SK-N-SH (cell line): ENCODE data around the gene GDPD5. TPM values are rescaled to one million over a fixed set of nuclear protein-coding genes. Genes with fewer than 3 reads are reported as not detected.

ENCODE experiments used
- CTCF ChIA-PET: fragments of 300-600, 350-600 bp; formaldehyde crosslinking; extraction: SDS; loops from one replicate; lab custom pipeline; 2021; lab: Yijun Ruan, JAX
- POLR2A ChIA-PET: fragments of 350-600 bp; sonication (Branson Sonifier 250); formaldehyde crosslinking; extraction: SDS; loops from one replicate; lab custom pipeline; 2020; ENCODE audit warnings: antibody characterized with exemption, inconsistent platforms; lab: Yijun Ruan, JAX
- DNase-seq: peaks from one replicate; pipeline ENCODE4 v3.0.0; 2012
- H2AFZ ChIP-seq: fragments of 200-600 bp; sonication (generic); 2 replicates; pipeline ENCODE4 v1.8.1; 2016; ENCODE audit warnings: antibody characterized with exemption, mild to moderate bottlenecking, low read depth
- H3F3A ChIP-seq: fragments of 200-600 bp; sonication (generic); replicated peaks from 2 replicates; pipeline ENCODE3; 2016; ENCODE audit warnings: antibody characterized with exemption, mild to moderate bottlenecking; ENCODE audit not compliant: insufficient read depth
- H3K27ac ChIP-seq, 2 experiments: fragments of 200-500 bp in 1 of 2; fragments of 200-600 bp in 1 of 2; sonication (Bioruptor generic) in 1 of 2; sonication (generic), shearing (Covaris generic) in 1 of 2; 2 replicates each; pipeline versions ENCODE4 v1.5.1 to v1.6.1; 2014 to 2016; ENCODE audit warnings: low read depth in 2 of 2, inconsistent platforms in 1 of 2, low read length in 1 of 2, mild to moderate bottlenecking in 1 of 2, mixed read lengths in 1 of 2
- H3K27me3 ChIP-seq: fragments of 200-600 bp; sonication (generic), shearing (Covaris generic); 2 replicates; pipeline ENCODE4 v1.6.1; 2016; ENCODE audit warnings: mixed run types; ENCODE audit not compliant: insufficient read depth
- H3K36me3 ChIP-seq, 2 experiments: fragments of 200-500 bp in 1 of 2; fragments of 200-600 bp in 1 of 2; sonication (Bioruptor generic) in 1 of 2; sonication (generic) in 1 of 2; replicated peaks in 1 of 2; 2 replicates each; pipeline versions ENCODE3 to v1.5.1; 2014 to 2016; ENCODE audit warnings: low read length in 1 of 2, mild to moderate bottlenecking in 1 of 2; ENCODE audit not compliant: insufficient read depth in 2 of 2, control insufficient read depth in 1 of 2
- H3K4me1 ChIP-seq, 2 experiments: fragments of 200-500 bp in 1 of 2; fragments of 200-600 bp in 1 of 2; sonication (Bioruptor generic) in 1 of 2; sonication (generic), shearing (Covaris generic) in 1 of 2; 2 replicates each; pipeline versions ENCODE4 v1.5.1 to v1.6.1; 2014 to 2016; ENCODE audit warnings: low read depth in 1 of 2, low read length in 1 of 2, mixed run types in 1 of 2; ENCODE audit not compliant: insufficient read depth in 2 of 2, control insufficient read depth in 1 of 2
- H3K4me2 ChIP-seq: fragments of 200-600 bp; sonication (generic), shearing (Covaris generic); 2 replicates; pipeline ENCODE4 v1.6.1; 2017; ENCODE audit warnings: mixed run types
- H3K4me3 ChIP-seq, 2 experiments: fragments of 200-500 bp in 1 of 2; fragments of 200-600 bp in 1 of 2; sonication (Bioruptor generic) in 1 of 2; sonication (generic), shearing (Covaris generic) in 1 of 2; 2 replicates each; pipeline versions ENCODE4 v1.5.1 to v1.8.1; 2014 to 2016; ENCODE audit warnings: low read depth in 2 of 2, inconsistent platforms in 1 of 2, low read length in 1 of 2, mild to moderate bottlenecking in 1 of 2, mixed read lengths in 1 of 2, moderate library complexity in 1 of 2
- H3K79me2 ChIP-seq: fragments of 200-600 bp; sonication (generic); 2 replicates; pipeline ENCODE4 v1.8.1; 2017; ENCODE audit warnings: mild to moderate bottlenecking; ENCODE audit not compliant: insufficient read depth
- H3K9ac ChIP-seq: fragments of 200-600 bp; sonication (generic); 2 replicates; pipeline ENCODE4 v1.6.1; 2017; ENCODE audit warnings: mixed run types
- H3K9me2 ChIP-seq: fragments of 200-600 bp; sonication (generic); 2 replicates; pipeline ENCODE4 v1.6.1; 2017; ENCODE audit warnings: mixed run types
- H3K9me3 ChIP-seq: fragments of 200-600 bp; sonication (generic); 2 replicates; pipeline ENCODE4 v1.6.1; 2017; ENCODE audit warnings: mixed run types, mild to moderate bottlenecking, moderate library complexity
- H4K20me1 ChIP-seq: fragments of 200-600 bp; sonication (generic); 2 replicates; pipeline ENCODE4 v1.6.1; 2017; ENCODE audit warnings: mild to moderate bottlenecking, mixed run types; ENCODE audit not compliant: insufficient read depth
- CHD2 ChIP-seq: fragments of 150-350 bp; IDR thresholded peaks from 2 replicates; pipeline ENCODE4 v1.6.1; 2018; ENCODE audit warnings: low read length; ENCODE audit not compliant: partially characterized antibody
- ELF1 ChIP-seq: IDR thresholded peaks from 2 replicates; pipeline ENCODE4 v1.4.0; 2012
- FOSL2 ChIP-seq: IDR thresholded peaks from 2 replicates; pipeline ENCODE4 v1.4.0; 2012; ENCODE audit warnings: low read depth, mild to moderate bottlenecking, moderate library complexity, borderline replicate concordance
- FOXJ3 ChIP-seq: sonication (generic); formaldehyde crosslinking; IDR thresholded peaks from 2 replicates; pipeline ENCODE4 v1.5.1; 2020; ENCODE audit warnings: mild to moderate bottlenecking, missing genetic modification reagents
- FOXM1 ChIP-seq: IDR thresholded peaks from 2 replicates; pipeline ENCODE4 v1.4.0; 2012; ENCODE audit warnings: low read depth, mild to moderate bottlenecking
- GABPA ChIP-seq: IDR thresholded peaks from 2 replicates; pipeline ENCODE4 v1.4.0; 2012; ENCODE audit warnings: low read depth, mild to moderate bottlenecking
- GATA2 ChIP-seq: sonication (generic); formaldehyde crosslinking; IDR thresholded peaks from 2 replicates; pipeline ENCODE4 v1.5.0; 2020; ENCODE audit warnings: mild to moderate bottlenecking, missing genetic modification reagents
- IRF3 ChIP-seq: fragments of 150-350 bp; IDR thresholded peaks from 2 replicates; pipeline ENCODE4 v1.6.1; 2016; ENCODE audit warnings: mild to moderate bottlenecking, low read depth, low read length
- MAX ChIP-seq: IDR thresholded peaks from 2 replicates; pipeline ENCODE4 v1.4.0; 2012; ENCODE audit warnings: low read depth
- MXI1 ChIP-seq: IDR thresholded peaks from 2 replicates; pipeline ENCODE4 v1.6.1; 2012; ENCODE audit warnings: mild to moderate bottlenecking, low read depth, low read length, improper control_type of control experiment
- NFIC ChIP-seq: IDR thresholded peaks from 2 replicates; pipeline ENCODE4 v1.4.0; 2012; ENCODE audit warnings: borderline replicate concordance
- NRF1 ChIP-seq: IDR thresholded peaks from 2 replicates; pipeline ENCODE4 v1.6.1; 2012; ENCODE audit warnings: low read depth, mild to moderate bottlenecking, low read length
- PBX3 ChIP-seq: IDR thresholded peaks from 2 replicates; pipeline ENCODE4; 2012
- RAD21 ChIP-seq: IDR thresholded peaks from 2 replicates; pipeline ENCODE4 v1.6.1; 2012; ENCODE audit warnings: mild to moderate bottlenecking, low read length
- RFX5 ChIP-seq: IDR thresholded peaks from 2 replicates; pipeline ENCODE4 v1.6.1; 2012; ENCODE audit warnings: mild to moderate bottlenecking, improper control_type of control experiment, low read length
- RXRA ChIP-seq: IDR thresholded peaks from 2 replicates; pipeline ENCODE4 v1.4.0; 2012; ENCODE audit warnings: low read depth, mild to moderate bottlenecking, borderline replicate concordance
- SIN3A ChIP-seq: IDR thresholded peaks from 2 replicates; pipeline ENCODE4 v1.6.1; 2012; ENCODE audit warnings: low read depth, mild to moderate bottlenecking, low read length, moderate library complexity, borderline replicate concordance
- SMC3 ChIP-seq: IDR thresholded peaks from 2 replicates; pipeline ENCODE4 v1.6.1; 2012; ENCODE audit warnings: low read depth, low read length, improper control_type of control experiment
- TAF1 ChIP-seq: IDR thresholded peaks from 2 replicates; pipeline ENCODE4 v1.6.1; 2012; ENCODE audit warnings: low read depth, mild to moderate bottlenecking, low read length, moderate library complexity, borderline replicate concordance
- TCF12 ChIP-seq: IDR thresholded peaks from 2 replicates; pipeline ENCODE4 v1.4.0; 2012
- TEAD4 ChIP-seq: IDR thresholded peaks from 2 replicates; pipeline ENCODE4 v1.4.0; 2012; ENCODE audit warnings: mild to moderate bottlenecking, borderline replicate concordance; ENCODE audit not compliant: insufficient read depth
- YY1 ChIP-seq: IDR thresholded peaks from 2 replicates; pipeline ENCODE4 v1.4.0; 2012; ENCODE audit warnings: low read depth, mild to moderate bottlenecking
- ZBTB33 ChIP-seq: IDR thresholded peaks from 2 replicates; pipeline ENCODE4 v1.4.0; 2012; ENCODE audit warnings: low read depth, borderline replicate concordance
- WGBS: methylation state at CpG from one replicate; pipeline ENCODE4 v1.1.6; 2017; ENCODE audit warnings: low lambda C conversion rate; 5-methylcytosine and 5-hydroxymethylcytosine counted together
- polyA plus RNA-seq, 3 experiments: library from polyadenylated mRNA; depleted of rRNA; stranded (reverse); fragments of >200 nt; gene quantifications; 2 replicates each; pipeline ENCODE4 v1.2.3, GENCODE V29; 2012

GDPD5 gene
- polyA plus RNA-seq, 1 of the 3 experiments (the other 2 are of a cell fraction): 2.2 TPM

- Histone ChIP-seq H2AFZ (no peak overlapping the region), H3K4me2 (no peak overlapping the region), H3K79me2 (no peaks in the 10 kb centered on the region), H3K9me2 (no peaks in the 10 kb centered on the region), H3K4me1 (peaks cover 0 to 14% of the 10 kb centered on the region in 2 experiments; a peak in 1 of 4 replicates), H3K27me3 (no peaks in the 10 kb centered on the region), H4K20me1 (no peaks in the 10 kb centered on the region), H3K9me3 (no peaks in the 10 kb centered on the region), H3K4me3 (no peak overlapping the region), H3F3A (no peaks in the 10 kb centered on the region), H3K36me3 (no peaks in the 10 kb centered on the region), H3K27ac (no peak overlapping the region), H3K9ac (no peak overlapping the region)
- ChIA-PET POLR2A (interaction anchor here (0.7 to 1.5 kb wide), 2 partner anchors 12 to 1049 kb away, joined by 3 to 4 read pairs; no protein-coding TSS in a partner anchor), CTCF (interaction anchor here (1.0 to 2.1 kb wide), 4 partner anchors 9 to 157 kb away, joined by 3 to 5 read pairs (median 4); no protein-coding TSS in a partner anchor)
- WGBS: 43% methylated on average over 1 of the region's 1 CpG
- DNase-seq: no peak
- TF ChIP-seq TEAD4: no peak
- no peak for TF ChIP-seq MXI1
- TF ChIP-seq TCF12: no peak
- no peak for TF ChIP-seq ELF1
- no peak for TF ChIP-seq FOXJ3 (CRISPR knock-in tag)
- no peak for TF ChIP-seq RXRA
- no peak for TF ChIP-seq CHD2
- no peak for TF ChIP-seq MAX
These were observed 16.3 kb upstream of the GDPD5 start for GRCh38 chr11:75542088-75542438.

- Histone ChIP-seq H3K4me3 (no peak overlapping the region), H3K9me2 (no peaks in the 10 kb centered on the region), H3K27ac (no peak overlapping the region), H3K9me3 (no peaks in the 10 kb centered on the region), H3K36me3 (no peaks in the 10 kb centered on the region), H4K20me1 (no peaks in the 10 kb centered on the region), H3K79me2 (no peaks in the 10 kb centered on the region), H2AFZ (no peak overlapping the region), H3F3A (no peaks in the 10 kb centered on the region), H3K4me2 (no peak overlapping the region), H3K27me3 (no peaks in the 10 kb centered on the region), H3K9ac (no peak overlapping the region), H3K4me1 (peaks cover 0 to 14% of the 10 kb centered on the region in 2 experiments; a peak in 1 of 4 replicates)
- 92% methylated on average over 4 of the region's 4 CpGs for WGBS
- TF ChIP-seq RFX5 (no peak), ELF1 (no peak), FOXM1 (no peak), CHD2 (no peak), TAF1 (no peak), TEAD4 (no peak), SMC3 (no peak), NFIC (no peak), FOXJ3 (CRISPR knock-in tag) (no peak), ZBTB33 (no peak), FOSL2 (no peak), NRF1 (no peak), RAD21 (no peak), PBX3 (no peak), YY1 (no peak), SIN3A (no peak), MAX (no peak), GABPA (no peak), IRF3 (no peak), GATA2 (CRISPR knock-in tag) (no peak)
- POLR2A ChIA-PET: interaction anchor here (1.6 kb wide), 1 partner anchor 12 kb away, joined by 5 read pairs; no protein-coding TSS in a partner anchor
- no peak for DNase-seq
- CTCF ChIA-PET: interaction anchor here (1.0 to 2.7 kb wide), 6 partner anchors 9 to 157 kb away, joined by 3 to 10 read pairs (median 4); no protein-coding TSS in a partner anchor
These were observed 15.7 kb upstream of the GDPD5 start for GRCh38 chr11:75541193-75542087.
